ENCODE results near the gene KDSR.

The KDSR gene

DNA sequence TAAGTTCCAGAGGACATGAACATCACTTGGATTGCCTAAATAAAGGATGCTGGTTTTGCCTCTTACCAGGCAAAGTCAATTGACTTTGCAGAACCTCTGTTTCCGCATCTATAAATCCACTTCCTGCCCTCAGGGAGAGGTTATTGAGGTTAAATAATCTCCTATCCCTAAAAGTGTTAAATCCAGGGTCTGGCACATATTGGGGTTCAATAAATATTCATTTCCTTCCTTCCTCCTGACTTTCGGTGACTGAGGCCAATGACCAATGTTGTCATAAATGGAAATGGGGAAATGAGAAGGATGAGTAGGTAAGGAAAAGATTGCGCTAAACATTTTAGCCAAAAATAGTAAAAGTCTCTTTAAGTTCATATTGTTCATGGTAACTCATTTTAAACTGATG, 63.5 kb downstream of the KDSR start:
- no peak for DNase-seq

GRCh38 chr18:63302636-63303405, 64.2 kb downstream of the KDSR start:
- no peak for DNase-seq

GRCh38 chr18:63302220-63302619, 64.8 kb downstream of the KDSR start:
- DNase-seq = no peak

GRCh38 chr18:63301434-63301833, 65.6 kb downstream of the KDSR start:
- DNase-seq = no peak

GRCh38 chr18:63299837-63300745, 66.9 kb downstream of the KDSR start:
- no peak for DNase-seq

GRCh38 chr18:63298400-63299365, 68.3 kb downstream of the KDSR start:
- DNase-seq = no peak

GRCh38 chr18:63297687-63298399, 69.2 kb downstream of the KDSR start:
- no peak for DNase-seq

GRCh38 chr18:63293935-63294334, 73.1 kb downstream of the KDSR start:
- DNase-seq = no peak

- DNase-seq = no peak
Measured at GRCh38 chr18:63292831-63293683, 73.9 kb downstream of the KDSR start.

- DNase-seq = no peak
Measured at GRCh38 chr18:63291278-63291677, 75.7 kb downstream of the KDSR start.

DNA sequence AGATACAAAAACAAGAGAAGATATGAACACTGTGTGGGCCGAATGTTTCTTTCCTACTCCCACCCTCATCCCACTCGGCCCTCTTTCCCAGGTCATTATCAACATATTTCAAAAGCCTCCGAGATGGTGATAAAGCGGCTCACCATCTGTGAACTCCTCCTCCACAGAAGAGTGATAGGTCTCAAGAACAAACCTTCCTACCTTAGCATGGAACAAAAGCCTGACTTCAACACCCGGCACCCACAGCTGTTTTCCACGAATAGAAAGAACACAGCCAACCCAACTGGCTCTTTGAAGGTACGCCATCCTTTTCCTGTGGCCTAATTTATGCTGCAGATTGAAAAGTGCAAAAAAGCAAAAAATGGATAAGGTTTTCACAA, 76.2 kb downstream of the KDSR start:
- DNase-seq = no peak

GRCh38 chr18:63290166-63290820, 76.7 kb downstream of the KDSR start:
- DNase-seq = no peak

DNA sequence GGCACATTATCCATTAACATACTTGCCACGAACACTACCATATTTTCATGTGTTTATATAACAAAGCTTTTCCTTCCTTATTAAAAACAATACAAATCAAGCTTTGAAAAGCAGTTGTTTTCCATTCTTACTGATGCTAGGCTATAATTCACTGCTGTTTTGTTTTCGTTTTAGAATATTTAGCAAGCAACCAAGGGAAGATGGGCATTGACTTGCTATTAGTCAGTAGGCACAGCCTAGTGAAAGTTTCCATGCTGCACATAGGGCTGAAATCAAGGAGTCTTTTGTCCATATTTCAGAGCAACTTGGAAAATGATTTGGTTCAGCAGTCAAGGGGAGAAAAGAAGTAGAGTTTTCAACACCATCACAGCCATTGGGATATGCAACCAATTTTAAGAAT, 78.7 kb downstream of the KDSR start:
- DNase-seq = no peak

- no peak for DNase-seq
Measured at GRCh38 chr18:63287691-63288220, 79.2 kb downstream of the KDSR start.

DNA sequence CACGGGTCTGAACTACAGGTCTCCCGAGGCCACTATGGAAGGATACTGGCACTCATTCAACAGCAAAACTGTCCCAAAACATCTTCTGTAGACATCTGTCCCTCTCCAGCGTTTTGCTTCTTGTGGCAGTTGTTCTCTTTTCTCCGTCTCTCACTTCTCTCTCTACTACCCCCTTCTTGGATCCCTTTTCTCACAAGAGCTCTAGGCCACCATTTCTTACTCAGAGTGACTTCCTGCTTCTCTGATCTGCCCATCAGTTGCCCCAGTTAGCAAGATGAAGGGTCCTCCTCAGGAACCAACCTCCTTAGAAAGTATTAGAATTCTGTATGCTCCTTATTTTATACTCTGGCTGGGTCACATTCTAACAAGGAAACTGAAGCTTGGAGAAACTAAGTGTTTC, 80.1 kb downstream of the KDSR start:
- no peak for DNase-seq

GRCh38 chr18:63284827-63285733, 81.9 kb downstream of the KDSR start:
- DNase-seq = no peak

DNA sequence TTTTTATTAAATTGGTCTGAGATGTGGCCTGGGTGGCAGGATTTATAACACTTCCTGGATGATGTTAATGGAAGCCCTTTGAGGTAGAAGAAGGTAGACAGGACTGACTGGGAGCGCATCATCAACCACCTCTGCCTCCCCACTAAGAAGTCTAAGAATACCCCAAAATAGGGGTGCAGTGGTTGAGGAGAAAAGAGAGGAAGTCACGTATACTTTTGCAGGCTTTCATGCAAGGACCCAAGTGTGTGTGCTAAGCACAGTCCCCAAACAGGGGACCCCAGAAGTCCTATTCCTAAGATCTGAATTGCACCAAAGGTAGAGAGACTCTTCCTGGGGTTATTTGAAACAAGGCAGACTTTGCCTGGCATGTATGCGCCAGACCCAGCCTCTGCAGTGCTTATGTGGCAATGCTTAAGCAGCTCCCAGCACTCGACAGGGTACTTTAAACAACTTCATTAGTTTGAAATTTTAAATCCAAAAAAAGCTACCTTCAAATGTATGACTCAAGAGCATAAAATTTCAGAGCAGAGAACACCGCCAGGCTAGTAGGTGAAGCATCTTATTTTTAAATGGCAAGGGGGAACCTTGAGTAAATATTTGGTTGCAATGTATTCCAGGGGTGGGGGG, 82.7 kb downstream of the KDSR start:
- no peak for DNase-seq

DNA sequence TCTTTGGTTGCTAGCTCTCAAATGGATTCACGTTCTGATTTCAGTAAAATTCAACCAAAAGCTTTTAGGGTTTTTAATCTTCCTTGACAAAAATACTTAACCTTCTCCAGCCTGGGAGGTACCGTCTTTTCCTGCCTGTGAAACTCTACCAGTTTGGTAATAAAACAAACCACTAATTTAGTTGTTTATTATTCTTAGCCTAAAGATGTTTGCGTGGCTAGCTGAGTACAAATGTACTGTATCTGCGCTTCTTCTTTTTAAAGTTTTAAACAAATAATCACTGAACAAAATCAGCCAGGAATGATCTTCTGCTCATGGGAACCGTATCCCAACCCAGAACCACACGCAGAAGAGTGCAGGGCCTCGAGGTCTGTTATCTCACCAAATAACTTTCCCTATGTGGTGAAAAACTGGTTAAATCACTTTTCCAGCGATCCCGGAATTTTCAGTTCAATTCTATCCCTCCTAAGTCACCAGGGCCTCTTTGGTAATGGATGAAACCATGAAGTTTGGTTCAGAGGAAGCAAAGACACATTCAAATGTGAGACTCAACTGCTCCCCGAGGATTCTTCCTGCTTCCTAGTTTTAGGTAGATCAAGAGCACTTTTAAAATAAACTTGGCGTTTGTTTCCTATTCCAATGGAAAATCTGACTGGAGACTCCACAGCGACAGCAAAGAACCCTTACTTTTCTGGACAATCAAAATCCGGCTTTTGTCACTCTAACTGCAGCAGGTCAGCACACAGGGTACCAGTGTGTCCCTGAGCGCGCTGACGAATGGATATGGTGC, 83.5 kb downstream of the KDSR start:
- DNase-seq = no peak
